UCSD-AML1 (cell line): ENCODE results near the gene DLGAP3.
"Not testable (repeated sequence)": the region's sequence is repeated elsewhere in the genome, so short reads cannot be mapped to it uniquely, and the experiment has no call there.

Experiments used
- DNase-seq: peaks from one replicate; lab custom pipeline; 2025; ENCODE audit not compliant: unreplicated experiment; lab: John Stamatoyannopoulos, UW

Gene DLGAP3

GRCh38 chr1:34842073-34842472 lies 87.4 kb downstream of the DLGAP3 start:
- DNase-seq, result no peak

GRCh38 chr1:34840426-34840825 lies 89.0 kb downstream of the DLGAP3 start:
- DNase-seq, result no peak

- no peak for DNase-seq
Measured at GRCh38 chr1:34839526-34840305, 89.7 kb downstream of the DLGAP3 start.

GRCh38 chr1:34833711-34834110 lies 95.7 kb downstream of the DLGAP3 start:
- DNase-seq, result no peak

- DNase-seq, result no peak
Measured at GRCh38 chr1:34831721-34832246, 97.7 kb downstream of the DLGAP3 start.

- DNase-seq, result no peak
Measured at GRCh38 chr1:34829250-34829649, 100.2 kb downstream of the DLGAP3 start.

- no peak for DNase-seq
Measured at GRCh38 chr1:34828611-34829010, 100.8 kb downstream of the DLGAP3 start.

GRCh38 chr1:34827341-34827941 lies 102.0 kb downstream of the DLGAP3 start:
- DNase-seq, result no peak

GRCh38 chr1:34825455-34826091 lies 103.9 kb downstream of the DLGAP3 start:
- DNase-seq, result no peak

GRCh38 chr1:34824817-34825454 lies 104.5 kb downstream of the DLGAP3 start:
- DNase-seq, result no peak

- no peak for DNase-seq
Measured at GRCh38 chr1:34822202-34822601, 107.2 kb downstream of the DLGAP3 start.

- DNase-seq, result not testable (repeated sequence)
Measured at GRCh38 chr1:34818862-34819261, 110.6 kb downstream of the DLGAP3 start.

GRCh38 chr1:34816778-34817177 lies 112.7 kb downstream of the DLGAP3 start:
- no peak for DNase-seq

- DNase-seq, result no peak
Measured at GRCh38 chr1:34816332-34816731, 113.1 kb downstream of the DLGAP3 start.
